Measurements from ENCODE around the gene NEO1. TPM values are rescaled to one million over a fixed set of nuclear protein-coding genes. Genes with fewer than 3 reads are reported as not detected.

NEO1 gene
- polyA plus RNA-seq, 2 of the 4 experiments (the other 2 are of a cell fraction), result 29.1 to 30.3 TPM

DNA sequence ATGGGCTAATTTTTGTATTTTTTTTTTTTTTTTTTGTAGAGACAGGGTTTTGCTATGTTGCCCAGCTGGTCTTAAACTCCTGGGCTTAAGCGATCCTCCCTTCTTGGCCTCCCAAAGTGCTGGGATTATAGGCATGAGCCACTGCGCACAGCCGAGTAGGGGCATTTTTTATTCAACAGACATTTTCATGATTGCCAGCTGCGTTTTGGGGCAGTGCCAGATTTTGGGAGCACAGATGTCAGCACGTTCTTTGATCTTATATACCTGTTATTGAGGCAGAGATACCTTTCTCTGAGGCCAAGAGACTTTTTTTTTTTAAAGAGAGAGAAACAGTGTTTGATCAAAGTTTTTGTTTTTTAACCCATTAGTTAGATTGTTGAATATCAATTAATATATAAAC lies 16.8 kb downstream of the NEO1 start (continued):
- TF ChIP-seq, protein P1, sequence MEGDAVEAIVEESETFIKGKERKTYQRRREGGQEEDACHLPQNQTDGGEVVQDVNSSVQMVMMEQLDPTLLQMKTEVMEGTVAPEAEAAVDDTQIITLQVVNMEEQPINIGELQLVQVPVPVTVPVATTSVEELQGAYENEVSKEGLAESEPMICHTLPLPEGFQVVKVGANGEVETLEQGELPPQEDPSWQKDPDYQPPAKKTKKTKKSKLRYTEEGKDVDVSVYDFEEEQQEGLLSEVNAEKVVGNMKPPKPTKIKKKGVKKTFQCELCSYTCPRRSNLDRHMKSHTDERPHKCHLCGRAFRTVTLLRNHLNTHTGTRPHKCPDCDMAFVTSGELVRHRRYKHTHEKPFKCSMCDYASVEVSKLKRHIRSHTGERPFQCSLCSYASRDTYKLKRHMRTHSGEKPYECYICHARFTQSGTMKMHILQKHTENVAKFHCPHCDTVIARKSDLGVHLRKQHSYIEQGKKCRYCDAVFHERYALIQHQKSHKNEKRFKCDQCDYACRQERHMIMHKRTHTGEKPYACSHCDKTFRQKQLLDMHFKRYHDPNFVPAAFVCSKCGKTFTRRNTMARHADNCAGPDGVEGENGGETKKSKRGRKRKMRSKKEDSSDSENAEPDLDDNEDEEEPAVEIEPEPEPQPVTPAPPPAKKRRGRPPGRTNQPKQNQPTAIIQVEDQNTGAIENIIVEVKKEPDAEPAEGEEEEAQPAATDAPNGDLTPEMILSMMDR (IDR thresholded peaks at IDR 0.05), result no peak
- TF ChIP-seq TFCP2L1 (CRISPR knock-in tag; IDR thresholded peaks at IDR 0.05) (no peak), GATA3 (IDR thresholded peaks at IDR 0.05; ENCODE audit: borderline replicate concordance) (no peak), MAFK (IDR thresholded peaks at IDR 0.05; ENCODE audit: partially characterized antibody) (no peak)

DNA sequence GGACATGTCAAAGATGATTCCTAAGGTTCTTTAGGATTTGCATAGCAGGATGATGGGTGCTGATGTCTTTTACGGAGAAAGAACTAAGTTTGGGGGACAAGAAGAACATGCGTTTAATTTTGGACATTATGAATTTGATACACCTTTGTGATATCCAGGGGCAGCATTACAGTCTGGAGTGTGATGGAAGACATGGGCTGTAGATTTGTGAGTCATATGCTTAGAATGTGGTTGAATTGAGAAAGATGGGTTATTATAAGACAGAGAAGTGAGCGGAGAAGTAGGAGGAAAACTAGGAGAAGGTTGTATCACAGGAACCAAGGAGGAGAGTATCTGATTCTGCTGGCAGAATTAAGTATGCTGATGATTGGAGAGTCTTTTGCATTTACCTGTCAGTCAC lies 20.6 kb downstream of the NEO1 start:
- TF ChIP-seq RAD21 (conservative IDR thresholded peaks at IDR 0.05 in 1 of 2, IDR thresholded peaks at IDR 0.05 in 1 of 2) (no peak), KDM1A (IDR thresholded peaks at IDR 0.05; ENCODE audit: low read depth) (no peak), FOSB (CRISPR knock-in tag; IDR thresholded peaks at IDR 0.05) (no peak), TFCP2L1 (CRISPR knock-in tag; IDR thresholded peaks at IDR 0.05) (no peak), ZSCAN20 (CRISPR knock-in tag; IDR thresholded peaks at IDR 0.05) (no peak), CHD2 (IDR thresholded peaks at IDR 0.05; ENCODE audit: low read length, partially characterized antibody) (no peak), ESRRA (IDR thresholded peaks at IDR 0.05; ENCODE audit: borderline replicate concordance, low read length) (no peak), SREBF2 (IDR thresholded peaks at IDR 0.05) (no peak)
- TF ChIP-seq, protein P1 (IDR thresholded peaks at IDR 0.05), result no peak
- TF ChIP-seq, protein P2, sequence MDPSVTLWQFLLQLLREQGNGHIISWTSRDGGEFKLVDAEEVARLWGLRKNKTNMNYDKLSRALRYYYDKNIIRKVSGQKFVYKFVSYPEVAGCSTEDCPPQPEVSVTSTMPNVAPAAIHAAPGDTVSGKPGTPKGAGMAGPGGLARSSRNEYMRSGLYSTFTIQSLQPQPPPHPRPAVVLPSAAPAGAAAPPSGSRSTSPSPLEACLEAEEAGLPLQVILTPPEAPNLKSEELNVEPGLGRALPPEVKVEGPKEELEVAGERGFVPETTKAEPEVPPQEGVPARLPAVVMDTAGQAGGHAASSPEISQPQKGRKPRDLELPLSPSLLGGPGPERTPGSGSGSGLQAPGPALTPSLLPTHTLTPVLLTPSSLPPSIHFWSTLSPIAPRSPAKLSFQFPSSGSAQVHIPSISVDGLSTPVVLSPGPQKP (IDR thresholded peaks at IDR 0.05; ENCODE audit: low read depth, low read length), result no peak
- TF ChIP-seq, protein P3, sequence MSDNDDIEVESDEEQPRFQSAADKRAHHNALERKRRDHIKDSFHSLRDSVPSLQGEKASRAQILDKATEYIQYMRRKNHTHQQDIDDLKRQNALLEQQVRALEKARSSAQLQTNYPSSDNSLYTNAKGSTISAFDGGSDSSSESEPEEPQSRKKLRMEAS (IDR thresholded peaks at IDR 0.05), result no peak
- ChIA-PET CTCF (no interaction called here), POLR2A (no interaction called here)
- DNase-seq (ENCODE audit: low read depth in 1 of 2, low spot score in 1 of 2) (no peak), FAIRE-seq (no peak), ATAC-seq (no peak)
- H3K9me3 ChIP-seq, result no peaks in the 10 kb centered on the region
- no peak overlapping the region for H3K4me2 ChIP-seq
- H3K4me3 ChIP-seq, result no peak overlapping the region
- 90% methylated on average over 3 of the region's 3 CpGs for WGBS (ENCODE audit: missing lambda C conversion rate)
- no peak overlapping the region for H3K27ac ChIP-seq
- peaks cover 10% of the 10 kb centered on the region; the same call in 1 of the 3 replicates for H3K4me1 ChIP-seq

DNA sequence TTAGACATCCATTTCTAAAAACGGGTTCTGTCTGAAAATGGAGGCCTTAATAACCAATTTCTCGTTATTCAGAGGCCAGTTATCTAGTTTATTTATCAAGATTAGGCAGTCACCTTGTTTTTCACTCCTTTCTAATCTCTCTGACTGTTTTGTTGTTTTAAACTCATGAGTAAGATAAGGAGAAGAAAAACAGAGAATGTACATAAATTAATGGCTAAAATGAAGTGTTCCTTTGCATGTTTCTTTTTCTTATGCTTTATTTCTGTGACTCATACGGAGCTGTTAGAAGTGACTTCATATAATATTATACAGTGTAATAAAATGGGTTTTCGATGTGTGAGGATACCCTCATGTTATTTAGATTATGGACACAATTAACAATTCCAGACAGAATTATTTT lies 22.0 kb downstream of the NEO1 start:
- Histone ChIP-seq H3K9me3 (no peaks in the 10 kb centered on the region), H3K27ac (no peak overlapping the region), H3K4me2 (no peak overlapping the region), H3K4me3 (no peak overlapping the region), H3K4me1 (peaks cover 20% of the 10 kb centered on the region)
- ChIA-PET POLR2A (no interaction called here), CTCF (interaction anchor here (0.8 to 1.1 kb wide), 2 partner anchors 21 to 277 kb away, joined by 3 read pairs; no protein-coding TSS in a partner anchor)
- TF ChIP-seq MAZ (IDR thresholded peaks at IDR 0.05; ENCODE audit: borderline replicate concordance, low read depth, low read length), result no peak
- TF ChIP-seq JUN (IDR thresholded peaks at IDR 0.05), result no peak
- TF ChIP-seq TP53 (CRISPR knock-in tag; IDR thresholded peaks at IDR 0.05), result no peak
- TF ChIP-seq, protein P1 (IDR thresholded peaks at IDR 0.05), result no peak
- no peak for TF ChIP-seq RARB (CRISPR knock-in tag; IDR thresholded peaks at IDR 0.05)
- no peak for TF ChIP-seq FOSB (CRISPR knock-in tag; IDR thresholded peaks at IDR 0.05)
- no peak for TF ChIP-seq BHLHE40 (IDR thresholded peaks at IDR 0.05; ENCODE audit: low read depth, low read length)
- TF ChIP-seq ZFP36 (IDR thresholded peaks at IDR 0.05; ENCODE audit: borderline replicate concordance, partially characterized antibody), result no peak
- TF ChIP-seq CEBPB (IDR thresholded peaks at IDR 0.05), result no peak
- TF ChIP-seq NPAS2 (CRISPR knock-in tag; IDR thresholded peaks at IDR 0.05; ENCODE audit: borderline replicate concordance), result no peak
- TF ChIP-seq ZNF302 (CRISPR knock-in tag; IDR thresholded peaks at IDR 0.05), result no peak
- TF ChIP-seq CBX2 (IDR thresholded peaks at IDR 0.05; ENCODE audit: borderline replicate concordance, low read depth), result no peak
- no peak for TF ChIP-seq CHD4 (IDR thresholded peaks at IDR 0.05; ENCODE audit: borderline replicate concordance)
- TF ChIP-seq, protein P4, sequence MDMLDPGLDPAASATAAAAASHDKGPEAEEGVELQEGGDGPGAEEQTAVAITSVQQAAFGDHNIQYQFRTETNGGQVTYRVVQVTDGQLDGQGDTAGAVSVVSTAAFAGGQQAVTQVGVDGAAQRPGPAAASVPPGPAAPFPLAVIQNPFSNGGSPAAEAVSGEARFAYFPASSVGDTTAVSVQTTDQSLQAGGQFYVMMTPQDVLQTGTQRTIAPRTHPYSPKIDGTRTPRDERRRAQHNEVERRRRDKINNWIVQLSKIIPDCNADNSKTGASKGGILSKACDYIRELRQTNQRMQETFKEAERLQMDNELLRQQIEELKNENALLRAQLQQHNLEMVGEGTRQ (IDR thresholded peaks at IDR 0.05), result no peak
- no peak for TF ChIP-seq HEYL (CRISPR knock-in tag; IDR thresholded peaks at IDR 0.05)
- TF ChIP-seq, protein P5, sequence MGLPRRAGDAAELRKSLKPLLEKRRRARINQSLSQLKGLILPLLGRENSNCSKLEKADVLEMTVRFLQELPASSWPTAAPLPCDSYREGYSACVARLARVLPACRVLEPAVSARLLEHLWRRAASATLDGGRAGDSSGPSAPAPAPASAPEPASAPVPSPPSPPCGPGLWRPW (IDR thresholded peaks at IDR 0.05), result no peak
- no peak for TF ChIP-seq RFX5 (IDR thresholded peaks at IDR 0.05)
- ATAC-seq (no peak), FAIRE-seq (peak; percentile 56), DNase-seq (ENCODE audit: low read depth in 1 of 2, low spot score in 1 of 2) (no peak)
- WGBS (ENCODE audit: missing lambda C conversion rate), result 62% methylated on average over 4 of the region's 4 CpGs
